GM19372 (cell line): ENCODE results near the gene SPDYE2.
"Not testable (repeated sequence)": the region's sequence is repeated elsewhere in the genome, so short reads cannot be mapped to it uniquely, and the experiment has no call there.

Experiments used
- ATAC-seq: cut with Tn5 transposase; IDR thresholded peaks from one replicate; pipeline ENCODE4 v1.9.1; 2021; ENCODE audit warnings: mild to moderate bottlenecking, low read depth, moderate library complexity; ENCODE audit not compliant: unreplicated experiment

Gene SPDYE2

GRCh38 chr7:102535062-102535615 lies 15.9 kb upstream of the SPDYE2 start:
- ATAC-seq = not testable (repeated sequence)

DNA sequence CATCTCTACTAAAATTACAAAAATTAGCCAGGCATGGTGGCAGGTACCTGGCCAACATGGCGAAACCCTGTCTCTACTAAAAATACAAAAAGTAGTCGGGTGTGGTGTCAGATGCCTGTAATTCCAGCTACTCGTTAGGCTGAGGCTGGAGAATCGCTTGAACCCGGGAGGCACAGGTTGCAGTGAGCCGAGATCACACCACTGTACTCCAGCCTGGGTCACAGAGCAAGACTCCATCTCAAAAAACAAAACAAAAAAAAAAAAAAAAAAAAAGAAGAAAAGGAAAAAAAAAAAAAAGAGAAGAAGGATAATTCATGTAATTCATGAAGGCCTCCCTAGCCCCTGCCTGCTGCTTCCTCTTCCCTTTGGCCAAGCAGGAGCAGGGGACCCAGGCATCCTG lies 10.4 kb upstream of the SPDYE2 start:
- not testable (repeated sequence) for ATAC-seq

DNA sequence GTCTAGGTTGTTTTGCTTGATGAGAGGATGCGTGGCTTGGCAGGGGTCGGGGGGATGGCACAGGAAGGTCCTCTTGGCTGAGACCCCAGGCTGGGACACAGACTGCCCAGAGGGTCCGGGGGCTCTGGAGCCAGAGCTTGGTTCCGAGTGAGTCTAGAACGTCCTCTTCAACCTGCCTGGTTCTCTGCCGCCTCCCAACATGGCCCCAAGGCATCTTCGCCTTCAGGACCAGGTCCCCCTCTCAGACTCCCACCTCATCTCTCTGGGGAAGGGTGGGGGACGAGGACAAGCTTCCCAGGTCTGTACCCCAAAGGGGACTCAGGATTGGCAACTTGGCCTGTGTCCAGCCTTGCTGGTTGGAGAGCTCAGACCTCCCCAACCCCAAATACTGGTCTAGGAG lies 8.9 kb upstream of the SPDYE2 start:
- not testable (repeated sequence) for ATAC-seq

DNA sequence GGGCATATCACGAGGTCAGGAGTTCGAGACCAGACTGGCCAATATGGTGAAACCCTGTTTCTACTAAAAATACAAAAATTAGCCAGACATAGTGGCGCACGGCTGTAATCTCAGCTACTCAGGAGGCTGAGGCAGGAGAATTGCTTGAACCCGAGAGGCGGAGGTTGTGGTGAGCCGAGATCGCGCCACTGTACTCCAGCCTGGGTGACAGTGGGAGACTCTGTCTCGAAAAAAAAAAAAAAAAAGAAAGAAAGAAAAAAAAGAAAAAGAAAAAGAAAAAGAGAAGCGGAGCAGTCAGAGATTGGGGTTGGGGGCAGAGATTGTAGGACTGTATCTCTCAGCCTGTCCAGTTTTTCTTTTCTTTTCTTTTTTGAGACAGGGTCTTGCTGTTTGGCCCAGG lies 8.3 kb upstream of the SPDYE2 start:
- ATAC-seq = not testable (repeated sequence)

DNA sequence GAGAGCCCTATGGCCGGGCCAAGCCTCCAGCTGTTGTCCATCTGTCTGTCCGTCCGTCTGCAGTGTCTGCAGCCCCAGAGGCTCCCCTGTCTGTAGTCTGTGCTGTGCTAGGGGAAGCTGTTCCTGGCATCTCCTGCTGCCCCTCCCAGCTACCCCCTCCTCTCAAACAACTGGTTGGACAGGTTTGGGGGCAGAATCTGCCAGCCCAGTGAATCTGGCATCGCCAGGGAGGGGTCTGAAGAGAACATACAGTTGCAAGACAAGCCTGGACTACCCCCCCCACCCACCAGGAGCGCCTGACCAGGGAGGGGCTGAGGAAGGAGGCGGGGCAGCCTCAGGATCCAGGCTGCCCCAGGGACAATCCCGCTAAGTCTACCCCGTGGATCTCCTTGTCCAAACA lies 7.4 kb upstream of the SPDYE2 start, which contains the start of gene UPK3BL2:
Gene UPK3BL2, minus strand, starts transcription at position 101 of the 400 bp plus-strand sequence. Its CDS starts 60 bp downstream, at position 41.
- ATAC-seq = not testable (repeated sequence)

GRCh38 chr7:102544372-102544771 lies 6.7 kb upstream of the SPDYE2 start:
- not testable (repeated sequence) for ATAC-seq

DNA sequence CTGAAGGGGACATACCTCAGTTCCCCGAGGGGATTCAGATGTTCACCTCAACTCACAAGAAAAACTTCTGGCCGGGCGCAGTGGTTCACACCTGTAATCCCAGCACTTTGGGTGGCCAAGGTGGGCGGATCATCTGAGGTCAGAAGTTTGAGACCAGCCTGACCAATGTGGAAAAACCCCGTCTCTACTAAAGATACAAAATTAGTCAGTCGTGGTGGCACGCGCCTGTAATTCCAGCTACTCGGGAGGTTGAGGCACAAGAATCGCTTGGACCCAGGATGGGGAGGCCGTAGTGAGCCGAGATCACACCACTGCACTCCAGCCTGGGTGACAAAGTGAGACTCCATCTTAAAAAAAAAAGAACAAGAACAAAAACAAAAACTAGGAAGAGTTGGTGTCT lies 5.7 kb upstream of the SPDYE2 start:
- ATAC-seq = not testable (repeated sequence)

DNA sequence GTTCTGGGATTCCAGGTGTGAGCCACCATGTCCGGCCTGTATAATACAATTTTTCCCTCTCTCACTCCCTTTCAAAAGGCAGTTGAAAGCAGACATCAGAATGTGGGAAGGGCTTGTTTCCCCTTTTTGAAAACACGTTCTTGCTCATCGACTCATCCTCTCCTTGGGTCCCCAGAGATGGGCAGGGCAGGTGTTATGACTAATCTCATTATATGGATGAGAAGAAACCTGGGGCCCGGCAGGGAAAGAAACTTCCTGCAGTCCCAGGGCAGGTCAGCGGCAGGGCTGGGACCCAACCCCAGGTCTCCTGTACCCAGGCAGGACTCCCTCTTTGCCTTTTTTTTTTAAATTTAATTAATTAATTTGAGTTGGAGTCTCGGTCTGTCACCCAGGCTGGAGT lies 4.7 kb upstream of the SPDYE2 start:
- ATAC-seq = peak; percentile 81

GRCh38 chr7:102568620-102569019 lies 17.6 kb downstream of the SPDYE2 start:
- ATAC-seq = not testable (repeated sequence)

DNA sequence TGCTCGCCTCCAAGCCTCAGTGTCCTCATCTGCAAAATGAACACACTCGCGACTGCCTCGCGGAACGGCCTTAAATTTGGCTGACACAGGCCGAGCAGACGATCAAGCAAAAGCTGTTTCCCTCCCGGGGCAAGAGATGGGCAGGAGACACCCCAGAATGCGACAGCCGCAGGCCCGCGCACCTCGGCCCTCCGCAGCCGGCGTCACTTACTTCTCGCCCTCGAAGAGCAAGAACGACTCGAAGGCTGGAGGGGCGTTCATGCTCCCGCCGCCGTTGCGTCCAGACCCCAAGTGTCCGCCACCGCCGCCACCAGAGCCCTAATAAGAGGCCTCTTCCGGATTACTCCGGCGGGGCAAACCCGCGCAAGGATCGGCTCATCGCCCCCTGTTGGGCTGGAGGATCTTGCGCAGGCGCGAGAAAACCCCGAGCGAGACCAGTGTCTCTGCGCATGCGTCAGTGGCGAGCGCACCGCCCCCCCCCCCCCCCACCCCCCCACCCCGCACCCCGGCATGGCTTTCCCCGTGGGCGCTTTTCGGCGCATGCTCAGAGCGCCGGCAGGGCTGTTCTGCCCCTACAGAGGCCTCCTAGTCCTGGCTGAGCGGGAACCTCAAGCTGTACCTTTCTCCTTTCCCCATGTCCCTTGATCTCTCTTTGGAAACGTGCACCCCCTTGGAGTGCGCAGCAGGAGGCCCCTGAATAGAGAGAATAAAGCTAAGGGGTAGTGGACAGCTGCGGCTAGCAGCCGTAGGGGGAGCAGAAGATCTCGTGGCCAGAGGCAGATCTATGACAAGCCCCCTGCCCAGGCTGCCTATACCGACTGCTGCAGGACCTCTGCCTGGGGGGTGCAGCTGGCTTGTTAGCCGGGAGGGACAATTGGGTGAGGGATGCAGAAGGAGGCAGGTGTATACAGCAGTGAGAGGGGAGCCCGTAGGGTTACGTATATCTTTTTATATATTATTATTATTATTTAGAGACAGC lies 21.5 kb downstream of the SPDYE2 start, which contains the start of gene POLR2J3:
Gene POLR2J3, minus strand, starts transcription at position 323 of the 979 bp plus-strand sequence. Its CDS starts 62 bp downstream, at position 261.
- peak; percentile 94 for ATAC-seq

DNA sequence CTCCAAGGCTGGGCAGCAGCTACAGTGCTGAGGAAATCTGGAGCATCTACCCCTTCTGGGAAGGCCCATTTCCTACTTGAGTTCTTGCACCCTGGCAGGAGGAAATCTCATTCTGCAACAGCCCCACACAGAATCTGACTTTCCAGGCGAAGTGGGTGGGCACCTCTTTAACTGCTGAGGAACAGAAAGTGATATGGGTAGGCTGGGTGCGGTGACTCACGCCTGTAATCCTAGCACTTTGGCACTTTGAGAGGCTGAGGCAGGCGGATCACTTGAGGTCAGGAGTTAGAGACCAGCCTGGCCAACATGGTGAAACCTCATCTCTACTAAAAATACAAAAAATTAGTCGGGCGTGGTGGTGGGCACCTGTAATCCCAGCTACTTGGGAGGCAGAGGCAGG lies 23.6 kb downstream of the SPDYE2 start:
- ATAC-seq = not testable (repeated sequence)

DNA sequence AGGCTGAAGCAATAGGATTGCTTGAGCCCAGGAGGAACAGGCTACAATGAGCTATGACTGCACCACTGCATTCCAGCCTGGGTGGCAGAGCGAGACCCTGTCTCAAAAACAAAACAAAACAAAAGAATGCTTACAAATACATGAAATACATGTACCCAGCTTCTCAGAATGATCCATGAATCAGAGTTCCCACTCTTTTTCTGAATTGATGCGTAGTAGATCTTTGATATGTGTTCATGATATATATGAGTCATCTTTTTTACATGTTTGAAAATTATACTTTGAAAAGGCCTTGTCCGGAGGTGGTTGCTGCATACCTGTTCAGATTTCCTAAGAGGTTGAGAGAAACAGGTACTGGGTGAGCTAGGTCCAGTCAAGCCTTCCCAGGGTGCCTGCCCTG lies 25.3 kb downstream of the SPDYE2 start:
- ATAC-seq = not testable (repeated sequence)

DNA sequence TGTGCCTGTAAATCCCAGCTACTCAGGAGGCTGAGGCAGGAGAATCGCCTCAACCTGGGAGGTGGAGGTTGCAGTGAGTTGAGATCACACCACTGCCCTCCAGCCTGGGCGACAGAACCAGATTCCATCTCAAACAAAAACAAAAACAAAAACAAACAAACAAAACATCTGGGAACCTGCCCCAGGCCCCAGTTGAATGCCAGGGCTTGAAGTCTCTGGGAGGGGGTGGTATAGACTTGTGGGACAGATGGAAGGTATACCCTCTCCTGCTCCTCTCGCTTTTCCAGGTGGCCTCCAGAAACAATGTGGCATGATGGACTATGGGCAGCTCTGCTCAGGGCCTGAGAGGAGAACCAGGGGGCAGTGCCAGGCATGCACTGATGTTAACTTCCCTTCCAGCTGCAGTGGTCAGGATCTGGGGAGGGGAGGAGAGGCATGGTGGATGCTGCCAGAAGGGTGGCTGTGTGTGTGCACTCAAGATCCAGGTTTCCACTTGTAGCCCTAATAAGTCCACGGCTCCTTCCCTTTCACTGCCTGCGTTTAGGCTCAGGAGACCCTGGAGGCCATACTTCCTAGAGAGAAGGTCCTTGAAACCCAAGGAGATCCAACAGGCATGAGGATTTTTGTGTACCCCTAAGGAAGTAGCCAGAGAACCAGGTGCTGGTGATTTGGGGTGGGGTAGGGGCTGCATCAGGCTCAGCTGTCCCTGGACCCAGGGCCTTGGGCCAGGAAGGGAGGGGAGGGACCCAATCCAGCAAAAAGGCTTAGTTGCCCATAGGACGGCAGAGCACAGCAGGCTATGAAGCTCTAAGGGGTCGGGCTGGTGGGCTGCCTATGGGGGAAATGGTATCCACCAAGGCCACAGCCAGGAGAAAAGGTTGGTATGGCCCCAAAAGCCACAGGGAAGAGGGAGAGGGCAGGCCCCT lies 26.6 kb downstream of the SPDYE2 start:
- ATAC-seq = not testable (repeated sequence)

DNA sequence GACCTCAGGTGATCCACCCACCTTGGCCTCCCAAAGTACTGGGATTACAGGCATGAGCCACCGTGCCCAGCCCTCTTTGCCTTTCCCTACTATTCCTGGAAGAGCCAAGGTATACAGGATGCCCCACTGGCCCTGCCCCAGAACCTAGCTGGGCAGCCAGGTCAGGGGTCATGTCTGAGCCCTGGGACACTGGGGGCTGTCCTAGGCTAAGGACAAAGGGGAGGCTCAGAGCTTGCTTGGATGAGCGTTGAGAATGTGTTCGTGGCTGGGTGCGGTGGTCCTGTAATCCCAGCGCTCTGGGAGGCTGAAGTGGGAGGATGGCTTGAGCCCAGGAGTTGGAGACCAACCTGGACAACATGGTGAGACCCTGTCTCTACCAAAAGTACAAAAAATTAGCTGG lies 27.5 kb downstream of the SPDYE2 start:
- ATAC-seq = not testable (repeated sequence)

GRCh38 chr7:102581722-102582121 lies 30.7 kb downstream of the SPDYE2 start:
- ATAC-seq = not testable (repeated sequence)

- not testable (repeated sequence) for ATAC-seq
These were observed 32.5 kb downstream of the SPDYE2 start for GRCh38 chr7:102583495-102583894.

GRCh38 chr7:102589857-102590256 lies 38.8 kb downstream of the SPDYE2 start:
- ATAC-seq = peak; percentile 36

DNA sequence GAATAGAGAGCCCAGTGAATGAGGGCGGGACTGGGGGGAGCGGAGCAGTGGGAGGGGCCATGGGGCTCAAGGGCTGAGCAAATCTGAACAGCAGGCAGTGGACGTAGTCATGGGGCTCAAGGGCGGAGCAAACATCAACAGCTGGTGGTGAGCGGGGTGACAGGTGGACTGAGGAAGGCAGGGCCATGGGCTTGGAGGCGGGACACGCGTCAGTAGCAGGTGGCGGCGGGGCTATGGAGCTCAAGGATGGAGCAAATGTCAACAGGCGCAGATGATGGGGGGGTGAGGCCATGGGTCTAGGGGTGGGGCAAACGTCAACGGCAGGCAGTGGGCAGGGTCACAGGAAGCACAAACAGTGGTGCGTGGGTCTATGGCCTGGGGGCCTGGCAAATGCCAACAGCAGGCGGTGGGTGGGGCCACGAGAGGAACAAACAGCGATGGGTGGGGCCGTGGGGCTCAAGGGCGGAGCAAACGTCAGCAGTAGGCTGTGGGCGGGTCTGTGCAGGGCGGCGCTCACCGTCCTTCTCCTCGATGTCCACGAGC lies 41.5 kb downstream of the SPDYE2 start:
- peak; percentile 51 for ATAC-seq

DNA sequence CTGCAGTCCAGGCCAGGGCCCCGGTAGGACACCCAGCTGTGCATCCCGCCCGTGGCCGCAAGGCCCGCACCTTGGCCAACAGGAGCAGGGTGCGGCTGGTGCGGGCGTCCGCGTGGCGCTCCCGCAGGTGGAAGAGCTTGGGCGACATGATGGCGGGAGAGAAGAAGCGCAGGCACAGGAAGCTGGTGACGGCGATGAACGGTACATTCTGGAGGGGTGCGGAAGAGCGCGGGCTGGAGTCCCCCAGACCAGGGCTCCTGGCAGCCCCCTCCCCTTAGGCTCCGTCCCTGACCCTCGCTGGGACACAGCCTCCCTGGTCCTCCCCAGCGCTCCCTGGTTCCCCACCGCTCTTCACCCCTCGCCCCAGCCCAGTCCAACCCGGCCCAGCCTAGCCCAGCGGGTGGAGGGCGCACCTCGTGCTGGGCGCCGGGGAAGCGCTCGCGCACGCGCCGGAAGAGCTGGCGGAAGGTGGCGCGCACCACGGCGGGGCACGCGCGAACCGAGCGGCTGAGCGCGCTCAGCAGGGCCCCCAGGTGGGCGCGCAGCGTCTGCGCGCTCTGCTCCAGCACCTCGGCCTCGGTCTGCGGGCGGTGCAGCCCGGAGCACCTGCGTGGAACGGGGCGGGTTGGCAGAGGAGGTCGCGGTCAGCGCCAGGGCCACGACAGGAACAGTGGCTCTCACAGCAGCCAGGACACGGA lies 42.8 kb downstream of the SPDYE2 start:
- peak; percentile 63 for ATAC-seq
